Measurements from ENCODE around the gene DZANK1.
"Not testable (repeated sequence)": the region's sequence is repeated elsewhere in the genome, so short reads cannot be mapped to it uniquely, and the experiment has no call there.

Gene DZANK1

GRCh38 chr20:18466894-18467730, at the start of gene DZANK1, which contains the start of gene POLR3F:
DZANK1 (minus strand) TSS chr20:18467030; CDS start chr20:18465358, 1,672 bp downstream.
POLR3F (plus strand) TSS chr20:18467390; CDS start chr20:18467507, 117 bp downstream.
- H3K36me3 Mint-ChIP-seq: peaks cover 8 to 18% of the 10 kb centered on the region in 2 donors
- peak within 1 kb of the TSS; percentile 86 to 96 for H3K4me3 Mint-ChIP-seq
- peak within 1 kb of the TSS; percentile 99 for H3K27ac Mint-ChIP-seq
- H3K4me1 Mint-ChIP-seq: peaks cover 7 to 26% of the 10 kb centered on the region in 2 donors
- H3K9me3 Mint-ChIP-seq: no peaks in the 10 kb centered on the region
- peak; percentile 91 for DNase-seq
- ATAC-seq (replicated peaks): peak; percentile 98 to 99
- no peaks in the 10 kb centered on the region for H3K27me3 Mint-ChIP-seq

GRCh38 chr20:18515973-18516372, 49.1 kb upstream of the DZANK1 start:
- H3K9me3 Mint-ChIP-seq: no peaks in the 10 kb centered on the region
- H3K36me3 Mint-ChIP-seq: peaks cover 21 to 22% of the 10 kb centered on the region in 2 donors
- DNase-seq (no peak), ATAC-seq (replicated peaks) (no peak)
- H3K4me3 Mint-ChIP-seq: no peak overlapping the region
- no peak overlapping the region for H3K27ac Mint-ChIP-seq
- H3K27me3 Mint-ChIP-seq: no peaks in the 10 kb centered on the region
- H3K4me1 Mint-ChIP-seq: peaks cover 4 to 9% of the 10 kb centered on the region in 2 donors

- Mint-ChIP-seq H3K27ac (no peak overlapping the region), H3K4me3 (no peak overlapping the region), H3K9me3 (no peaks in the 10 kb centered on the region), H3K27me3 (no peaks in the 10 kb centered on the region), H3K36me3 (peaks cover 22 to 33% of the 10 kb centered on the region in 2 donors), H3K4me1 (peaks cover 9 to 15% of the 10 kb centered on the region in 2 donors)
- DNase-seq (no peak), ATAC-seq (replicated peaks) (no peak)
Measured at GRCh38 chr20:18514127-18514526, 47.3 kb upstream of the DZANK1 start.

DNA sequence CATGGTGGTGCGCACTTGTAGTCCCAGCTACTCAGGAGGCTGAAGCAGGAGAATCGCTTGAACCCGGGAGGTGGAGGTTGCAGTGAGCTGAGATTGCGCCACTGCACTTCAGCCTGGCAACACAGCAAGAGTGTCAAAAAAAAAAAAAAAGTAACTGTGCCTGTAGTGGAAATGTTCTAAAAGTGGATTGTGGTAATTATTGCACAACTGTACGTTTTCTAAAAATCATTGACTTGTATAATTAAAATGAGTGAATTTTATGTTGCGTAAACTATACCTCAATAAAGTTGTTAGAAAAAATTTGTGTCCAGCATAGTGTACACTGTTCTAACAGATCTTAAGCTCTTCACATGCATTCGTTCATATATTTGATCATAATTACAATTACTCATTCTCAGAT, 46.4 kb upstream of the DZANK1 start:
- no peak overlapping the region for H3K27ac Mint-ChIP-seq
- H3K9me3 Mint-ChIP-seq: no peaks in the 10 kb centered on the region
- peaks cover 22 to 33% of the 10 kb centered on the region in 2 donors for H3K36me3 Mint-ChIP-seq
- H3K27me3 Mint-ChIP-seq: no peaks in the 10 kb centered on the region
- no peak overlapping the region for H3K4me3 Mint-ChIP-seq
- peaks cover 9 to 24% of the 10 kb centered on the region in 2 donors for H3K4me1 Mint-ChIP-seq
- no peak for DNase-seq
- ATAC-seq (replicated peaks): no peak

- ATAC-seq (replicated peaks) (no peak), DNase-seq (no peak)
- H3K9me3 Mint-ChIP-seq: no peaks in the 10 kb centered on the region
- peaks cover 13 to 36% of the 10 kb centered on the region in 2 donors for H3K4me1 Mint-ChIP-seq
- H3K27me3 Mint-ChIP-seq: no peaks in the 10 kb centered on the region
- peaks cover 25 to 40% of the 10 kb centered on the region in 2 donors for H3K36me3 Mint-ChIP-seq
- no peak overlapping the region for H3K4me3 Mint-ChIP-seq
- H3K27ac Mint-ChIP-seq: no peak overlapping the region
Measured at GRCh38 chr20:18511571-18511970, 44.7 kb upstream of the DZANK1 start.

- H3K4me3 Mint-ChIP-seq: peak within 1 kb of the TSS; percentile 97 to 98
- H3K27me3 Mint-ChIP-seq: peaks cover under 1 to 7% of the 10 kb centered on the region in 2 donors
- DNase-seq (peak; percentile 98), ATAC-seq (replicated peaks) (peak; percentile 92 to 93)
- peak within 1 kb of the TSS; percentile 99 for H3K27ac Mint-ChIP-seq
- H3K9me3 Mint-ChIP-seq: no peaks in the 10 kb centered on the region
- H3K4me1 Mint-ChIP-seq: peaks cover 17 to 36% of the 10 kb centered on the region in 2 donors
- H3K36me3 Mint-ChIP-seq: peaks cover 10 to 25% of the 10 kb centered on the region in 2 donors
Measured at GRCh38 chr20:18507218-18508191, 40.7 kb upstream of the DZANK1 start, which contains the start of gene SEC23B. SEC23B (plus strand) TSS chr20:18507940; CDS start chr20:18510836, 2,896 bp downstream.

DNA sequence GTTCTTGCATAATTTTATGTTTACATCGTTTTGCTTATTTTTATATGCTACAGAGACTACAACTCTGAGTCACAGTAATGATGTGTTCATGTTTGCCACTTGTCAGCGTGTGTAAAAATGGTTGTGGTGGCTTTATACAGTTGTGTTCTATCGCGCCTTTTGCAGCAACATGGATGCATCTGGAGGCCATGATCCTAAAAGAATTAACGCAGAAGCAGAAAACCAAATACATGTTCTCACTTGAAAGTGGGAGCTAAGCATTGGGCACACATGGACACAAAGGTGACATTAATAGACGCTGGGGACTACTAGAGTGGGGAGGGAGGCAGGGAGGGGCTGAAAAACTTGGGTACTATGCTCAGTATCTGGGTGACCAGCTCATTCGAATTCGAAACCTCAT, 39.9 kb upstream of the DZANK1 start:
- H3K9me3 Mint-ChIP-seq: no peaks in the 10 kb centered on the region
- H3K36me3 Mint-ChIP-seq: peaks cover 10 to 25% of the 10 kb centered on the region in 2 donors
- H3K27ac Mint-ChIP-seq: peak overlapping the region; percentile 99
- peaks cover 8 to 15% of the 10 kb centered on the region in 2 donors for H3K27me3 Mint-ChIP-seq
- no peak for DNase-seq
- H3K4me3 Mint-ChIP-seq: peak overlapping the region; percentile 97 to 98
- no peak for ATAC-seq (replicated peaks)
- peaks cover 17 to 35% of the 10 kb centered on the region in 2 donors for H3K4me1 Mint-ChIP-seq

DNA sequence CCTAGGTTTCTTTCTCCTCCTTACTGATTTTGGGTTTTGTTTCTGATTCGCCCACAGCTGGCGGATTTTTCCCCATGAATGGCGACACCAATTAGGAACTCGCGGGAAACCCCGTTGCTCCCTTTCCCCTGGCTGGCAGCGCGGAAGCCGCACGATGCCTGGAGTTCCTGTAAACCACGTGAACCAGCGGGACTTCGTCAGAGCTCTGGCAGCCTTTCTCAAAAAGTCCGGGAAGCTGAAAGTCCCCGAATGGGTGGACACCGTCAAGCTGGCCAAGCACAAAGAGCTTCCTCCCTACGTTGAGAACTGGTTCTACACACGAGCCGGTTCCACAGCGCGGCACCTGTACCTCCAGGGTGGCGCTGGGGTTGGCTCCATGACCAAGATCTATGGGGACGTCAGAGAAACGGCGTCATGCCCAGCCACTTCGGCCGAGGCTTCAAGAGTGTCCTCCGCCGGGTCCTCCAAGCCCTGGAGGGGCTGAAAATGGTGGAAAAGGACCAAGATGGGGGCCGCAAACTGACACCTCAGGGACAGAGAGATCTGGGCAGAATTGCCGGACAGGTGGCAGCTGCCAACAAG, 37.7 kb upstream of the DZANK1 start:
- DNase-seq: no peak
- Mint-ChIP-seq H3K36me3 (peaks cover 3 to 7% of the 10 kb centered on the region in 2 donors), H3K4me3 (peak overlapping the region in 1 of 2 donors; percentile 35), H3K4me1 (peaks cover 8 to 25% of the 10 kb centered on the region in 2 donors), H3K27ac (no peak overlapping the region), H3K27me3 (peaks cover 9 to 18% of the 10 kb centered on the region in 2 donors), H3K9me3 (no peaks in the 10 kb centered on the region)
- ATAC-seq (replicated peaks): no peak

GRCh38 chr20:18501672-18502071, 34.8 kb upstream of the DZANK1 start:
- DNase-seq; H3K27ac Mint-ChIP-seq; H3K4me1 Mint-ChIP-seq; H3K4me3 Mint-ChIP-seq; ATAC-seq (replicated peaks); H3K36me3 Mint-ChIP-seq; H3K9me3 Mint-ChIP-seq: not testable (repeated sequence)
- peaks cover 9 to 18% of the 10 kb centered on the region in 2 donors for H3K27me3 Mint-ChIP-seq

DNA sequence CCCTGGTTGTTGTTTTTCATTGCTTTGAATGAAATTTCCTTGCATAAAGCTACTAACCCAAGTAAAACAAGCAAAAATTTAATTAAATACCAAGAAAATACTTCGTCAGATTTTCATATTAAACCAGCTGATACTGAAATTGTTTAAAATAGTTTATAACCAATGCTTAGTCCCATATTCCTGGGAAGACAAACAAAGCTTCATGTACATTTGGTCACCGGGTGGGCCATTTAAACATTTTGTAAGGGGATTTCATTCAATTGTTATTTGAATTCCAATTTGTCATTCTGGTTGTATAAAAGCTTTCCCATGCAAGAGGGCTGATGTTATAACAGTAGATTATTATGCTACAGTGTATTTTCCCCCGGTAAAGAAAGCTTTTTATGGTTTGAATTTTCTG, 30.8 kb upstream of the DZANK1 start:
- H3K4me3 Mint-ChIP-seq: peak overlapping the region; percentile 98 to 99
- ATAC-seq (replicated peaks): no peak
- no peaks in the 10 kb centered on the region for H3K9me3 Mint-ChIP-seq
- peaks cover 9 to 12% of the 10 kb centered on the region in 2 donors for H3K27me3 Mint-ChIP-seq
- DNase-seq: no peak
- H3K36me3 Mint-ChIP-seq: peaks cover 0 to 7% of the 10 kb centered on the region in 2 donors
- no peak overlapping the region for H3K27ac Mint-ChIP-seq
- H3K4me1 Mint-ChIP-seq: peaks cover 4 to 18% of the 10 kb centered on the region in 2 donors

DNA sequence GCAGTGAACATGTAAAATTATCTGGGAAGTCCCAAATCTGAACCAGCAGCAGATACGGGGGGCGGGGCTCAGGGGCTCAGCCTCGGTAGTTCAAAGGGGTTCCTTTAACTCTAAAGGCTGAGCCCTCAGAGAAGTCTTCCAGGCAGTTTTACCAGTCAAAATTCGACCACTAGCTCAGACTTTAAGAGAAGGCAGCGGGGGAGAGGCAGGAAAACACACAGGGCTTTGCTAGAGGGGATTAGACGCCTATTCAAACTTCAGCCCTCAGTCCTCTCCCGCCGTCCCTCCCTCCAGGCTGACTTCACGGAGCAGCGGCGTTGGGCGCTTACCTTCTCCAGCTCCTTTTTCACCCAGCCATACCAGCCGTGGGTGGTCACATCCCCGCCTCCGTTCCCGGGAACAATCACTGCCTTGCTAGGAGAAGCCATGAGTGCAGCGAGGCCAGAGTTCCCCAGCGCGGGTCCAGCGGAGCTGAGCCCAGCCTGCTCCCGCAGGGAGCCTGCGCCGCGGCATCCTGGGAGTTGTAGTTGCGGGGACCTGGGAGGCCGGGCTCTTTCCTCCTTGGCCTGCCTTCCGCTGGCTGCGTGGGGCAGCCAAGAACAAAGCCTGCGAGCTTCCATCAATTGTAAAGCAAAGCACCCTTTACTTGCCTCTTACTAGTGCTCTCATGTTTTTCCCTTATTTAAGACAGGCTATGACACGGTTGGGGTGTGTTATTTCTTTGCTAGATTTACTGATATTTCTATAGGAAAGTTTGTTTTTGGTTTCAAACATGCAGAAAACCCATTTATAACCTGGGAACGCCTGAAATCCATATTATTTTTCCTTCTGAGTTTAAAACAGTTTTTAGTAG, 30.1 kb upstream of the DZANK1 start, which contains the start of gene RBBP9:
Gene RBBP9, minus strand, starts transcription at position 486 of the 853 bp plus-strand sequence. Its CDS starts 58 bp downstream, at position 428.
- DNase-seq (peak; percentile 66), ATAC-seq (replicated peaks) (peak; percentile 99 to 100)
- H3K36me3 Mint-ChIP-seq: peaks cover 2 to 9% of the 10 kb centered on the region in 2 donors
- peaks cover 3 to 6% of the 10 kb centered on the region in 2 donors for H3K27me3 Mint-ChIP-seq
- peak within 1 kb of the TSS; percentile 96 for H3K27ac Mint-ChIP-seq
- no peaks in the 10 kb centered on the region for H3K9me3 Mint-ChIP-seq
- H3K4me1 Mint-ChIP-seq: peaks cover 4 to 18% of the 10 kb centered on the region in 2 donors
- H3K4me3 Mint-ChIP-seq: peak within 1 kb of the TSS; percentile 98 to 99

DNA sequence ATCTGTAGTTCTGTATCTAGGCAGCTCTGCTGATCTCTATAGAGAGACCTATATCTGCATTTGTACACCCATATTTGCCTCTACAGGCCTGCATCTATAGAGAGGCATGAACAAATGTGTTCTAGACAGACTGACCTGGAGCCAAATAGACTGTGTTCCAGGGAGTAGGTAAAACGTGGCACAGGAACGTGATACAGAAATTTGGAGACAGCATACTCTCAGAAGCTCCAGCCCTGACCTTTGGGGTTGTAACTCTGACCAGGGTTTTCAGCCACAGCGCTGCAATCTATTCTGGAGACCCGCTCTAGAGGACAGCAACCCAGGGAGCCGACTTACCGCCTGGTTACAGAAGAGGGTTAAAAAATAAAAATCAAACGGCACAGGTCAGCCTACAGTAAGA, 29.2 kb upstream of the DZANK1 start:
- H3K9me3 Mint-ChIP-seq: no peaks in the 10 kb centered on the region
- ATAC-seq (replicated peaks): no peak
- H3K27me3 Mint-ChIP-seq: no peaks in the 10 kb centered on the region
- DNase-seq: no peak
- peaks cover 4 to 18% of the 10 kb centered on the region in 2 donors for H3K4me1 Mint-ChIP-seq
- H3K36me3 Mint-ChIP-seq: peaks cover 5 to 15% of the 10 kb centered on the region in 2 donors
- H3K27ac Mint-ChIP-seq: no peak overlapping the region
- H3K4me3 Mint-ChIP-seq: peak overlapping the region; percentile 98 to 99

DNA sequence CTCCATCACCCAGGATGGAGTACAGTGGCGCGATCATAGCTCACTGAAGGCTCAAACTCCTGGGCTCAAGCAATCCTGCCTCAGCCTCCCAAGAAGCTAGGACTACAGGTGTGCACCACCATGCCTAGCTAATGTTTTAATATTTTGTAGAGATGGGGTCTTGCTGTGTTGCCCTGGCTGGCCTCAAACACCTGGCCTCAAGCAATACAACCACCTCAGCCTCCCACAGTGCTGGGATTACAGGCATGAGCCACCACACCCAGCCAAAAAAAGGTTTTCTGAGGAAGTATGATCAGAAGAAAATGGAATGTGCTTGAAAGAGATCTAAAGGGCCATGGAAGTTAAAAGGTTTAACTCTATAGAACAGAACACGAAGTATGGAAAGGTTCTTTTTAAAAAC, 21.5 kb upstream of the DZANK1 start:
- Mint-ChIP-seq H3K27ac (no peak overlapping the region), H3K4me3 (no peak overlapping the region), H3K4me1 (no peaks in the 10 kb centered on the region), H3K36me3 (peaks cover 20 to 50% of the 10 kb centered on the region in 2 donors), H3K27me3 (no peaks in the 10 kb centered on the region), H3K9me3 (no peaks in the 10 kb centered on the region)
- ATAC-seq (replicated peaks) (no peak), DNase-seq (no peak)
